HL-60/S4 (cell line): ENCODE data around the gene ARF6.
"Not testable (repeated sequence)": the region's sequence is repeated elsewhere in the genome, so short reads cannot be mapped to it uniquely, and the experiment has no call there.

Experiments used
- in situ Hi-C: fragments of 300-500 bp; cut with MboI; formaldehyde crosslinking; loops from 2 replicates; pipeline ENCODE4 v1.14.3; 2022; ENCODE audit warnings: low sequenced_read_pairs

The ARF6 gene

DNA sequence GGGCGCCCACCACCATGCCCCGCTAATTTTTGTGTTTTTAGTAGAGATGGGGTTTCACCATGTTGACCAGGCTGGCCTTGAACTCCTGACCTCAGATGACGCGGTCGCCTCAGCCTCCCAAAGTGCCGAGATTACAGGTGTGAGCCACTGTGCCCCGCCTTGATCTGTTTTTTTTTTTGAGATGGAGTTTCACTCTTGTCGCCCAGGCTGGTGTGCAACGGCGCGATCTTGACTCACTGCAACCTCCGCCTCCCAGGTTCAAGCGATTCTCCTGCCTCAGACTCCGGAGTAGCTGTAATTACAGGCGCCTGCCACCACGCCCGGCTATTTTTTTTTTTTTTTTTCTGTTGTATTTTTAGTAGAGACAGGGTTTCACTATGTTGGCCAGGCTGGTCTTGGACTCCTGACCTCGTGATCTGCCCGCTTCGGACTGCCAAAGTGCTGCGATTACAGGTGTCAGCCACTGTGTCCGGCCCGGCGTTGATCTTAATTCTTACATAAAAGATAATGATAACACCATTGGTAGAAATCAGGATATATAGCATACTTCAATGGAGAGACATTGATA lies 9.9 kb downstream of the ARF6 start:
- in situ Hi-C loops = not testable (repeated sequence)

- in situ Hi-C loops = no loop called here
These were observed 11.4 kb downstream of the ARF6 start for GRCh38 chr14:49904270-49904669.

GRCh38 chr14:49905989-49906388 lies 13.1 kb downstream of the ARF6 start:
- in situ Hi-C loops = no loop called here

DNA sequence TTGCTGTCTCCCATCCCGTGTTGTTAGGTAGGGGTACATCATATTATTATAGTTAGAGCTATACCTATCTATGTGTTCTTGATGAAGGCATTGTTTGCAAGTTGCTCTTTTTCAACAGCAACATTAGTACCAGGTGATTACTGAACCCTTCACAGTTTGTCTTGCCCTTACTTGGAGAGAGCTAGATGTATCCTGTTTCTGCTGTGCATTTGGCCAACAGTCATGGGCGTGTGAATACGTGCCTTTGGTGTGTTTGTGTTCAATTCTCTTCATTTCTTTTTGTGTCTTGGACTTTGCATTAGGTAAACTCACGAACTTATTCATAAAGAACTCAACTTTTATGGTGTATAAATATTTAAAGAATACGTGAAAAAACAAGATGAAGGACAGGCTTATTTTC lies 14.3 kb downstream of the ARF6 start:
- in situ Hi-C loops = no loop called here

DNA sequence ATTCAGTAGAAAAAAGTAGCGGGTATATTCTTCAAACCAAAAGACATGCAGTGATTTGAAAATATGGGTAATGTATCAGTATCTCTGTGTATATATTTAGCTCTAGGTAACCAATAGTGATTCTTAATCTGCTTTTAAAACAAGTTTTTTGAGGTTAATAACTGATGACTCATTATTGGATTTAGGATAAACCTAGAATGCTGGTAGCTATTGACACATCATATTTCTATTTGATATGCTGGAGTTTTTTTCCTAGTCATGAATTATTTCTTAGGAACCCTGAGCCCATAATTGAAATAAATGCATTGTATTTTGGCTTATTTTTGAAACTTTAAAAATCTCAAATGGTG lies 15.5 kb downstream of the ARF6 start:
- in situ Hi-C loops = no loop called here

- in situ Hi-C loops = no loop called here
These were observed 16.1 kb downstream of the ARF6 start for GRCh38 chr14:49909016-49909415.

DNA sequence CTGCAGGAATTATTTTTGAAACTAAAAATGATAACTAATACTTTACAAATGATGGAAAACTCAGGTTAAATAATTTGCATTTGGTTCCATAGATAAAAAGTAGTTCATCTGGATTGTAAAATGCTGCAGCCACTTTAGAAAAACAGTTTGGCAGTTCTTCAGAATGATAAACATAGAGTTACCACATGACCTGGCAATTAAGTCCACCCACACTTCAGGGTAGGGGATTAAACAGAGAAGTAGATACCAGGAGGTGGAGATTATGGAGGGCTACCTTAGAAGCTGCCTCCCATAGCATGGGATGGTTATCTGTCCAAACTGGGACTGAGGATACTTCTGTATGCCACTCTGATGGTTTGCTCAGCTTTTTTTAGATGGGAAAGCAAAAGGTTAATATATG lies 22.2 kb downstream of the ARF6 start:
- in situ Hi-C loops = no loop called here

DNA sequence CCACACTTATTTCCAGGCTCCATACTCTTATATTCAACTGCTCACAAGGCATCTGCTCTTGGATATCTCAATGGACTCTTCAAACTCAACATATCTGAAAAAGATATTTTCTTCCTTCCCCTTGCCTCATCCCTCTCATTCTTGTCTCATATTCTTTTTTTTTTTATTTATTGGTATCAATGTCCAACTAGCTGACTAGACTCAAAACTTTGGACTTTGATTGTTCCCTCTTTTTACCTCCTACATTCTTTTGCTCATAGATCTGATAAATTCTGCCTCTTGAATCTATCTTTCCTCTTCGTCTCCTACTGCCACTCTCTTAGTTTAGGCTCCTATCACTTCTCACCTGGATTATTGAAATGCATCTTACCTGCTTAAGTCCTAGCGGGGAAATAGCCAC lies 25.8 kb downstream of the ARF6 start:
- in situ Hi-C loops = no loop called here

DNA sequence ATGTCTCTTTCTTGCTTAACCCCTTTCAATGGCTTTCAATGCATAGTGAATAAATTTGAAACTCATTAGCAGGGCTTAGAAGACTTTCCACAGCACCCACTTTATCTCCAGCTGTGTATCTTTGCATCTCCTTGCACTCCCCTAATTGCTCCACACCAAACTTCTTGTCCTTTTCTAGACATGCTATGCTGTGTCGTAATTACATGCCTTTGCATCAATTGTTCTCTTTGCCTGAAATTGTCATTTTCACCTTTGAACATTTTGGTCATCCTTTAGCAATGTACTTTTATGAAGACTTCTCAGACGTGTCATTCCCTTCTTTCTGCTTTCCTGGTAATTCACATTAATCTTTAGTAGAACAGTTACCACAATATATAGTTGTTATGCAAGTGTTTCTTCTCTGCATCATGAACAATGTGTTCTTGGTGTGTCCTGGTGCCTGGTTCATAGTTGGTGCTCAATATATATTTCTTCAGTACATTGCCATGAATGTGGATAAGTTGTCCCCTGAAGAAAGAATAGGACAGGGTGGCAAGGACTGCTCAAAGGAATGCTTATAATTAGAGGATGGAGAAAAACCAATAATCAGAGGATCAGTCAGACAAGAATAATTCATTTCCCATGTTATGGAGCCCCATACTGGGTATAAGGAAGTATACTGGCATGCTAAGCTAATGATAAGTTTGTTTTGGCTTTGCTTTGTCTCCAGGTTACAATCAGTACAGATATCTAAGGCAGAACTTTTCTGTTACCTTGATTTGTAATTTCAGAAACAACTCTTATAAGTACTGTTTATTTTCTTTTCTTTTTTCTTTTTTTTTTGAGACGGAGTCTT lies 27.2 kb downstream of the ARF6 start:
- in situ Hi-C loops = no loop called here

DNA sequence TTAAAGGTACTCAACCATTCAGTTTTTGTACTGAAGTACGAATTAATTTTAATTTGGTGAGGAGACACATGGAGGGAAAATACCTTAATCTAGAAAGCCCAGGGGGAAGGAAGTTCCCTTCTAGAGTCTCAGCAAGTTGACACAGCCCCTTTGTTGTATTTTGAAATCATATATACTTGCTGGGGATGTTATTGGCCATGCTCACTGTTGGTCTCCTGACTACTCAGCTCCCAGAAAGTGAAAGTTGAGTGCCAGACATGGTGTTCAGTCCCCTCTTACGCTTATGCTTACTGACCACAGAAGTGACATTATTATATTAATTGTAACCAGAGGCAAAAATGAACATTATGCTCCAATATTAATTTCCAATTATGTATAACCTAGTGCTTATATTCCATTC lies 28.1 kb downstream of the ARF6 start:
- in situ Hi-C loops = no loop called here

- in situ Hi-C loops = no loop called here
These were observed 28.5 kb downstream of the ARF6 start for GRCh38 chr14:49921401-49921800.

DNA sequence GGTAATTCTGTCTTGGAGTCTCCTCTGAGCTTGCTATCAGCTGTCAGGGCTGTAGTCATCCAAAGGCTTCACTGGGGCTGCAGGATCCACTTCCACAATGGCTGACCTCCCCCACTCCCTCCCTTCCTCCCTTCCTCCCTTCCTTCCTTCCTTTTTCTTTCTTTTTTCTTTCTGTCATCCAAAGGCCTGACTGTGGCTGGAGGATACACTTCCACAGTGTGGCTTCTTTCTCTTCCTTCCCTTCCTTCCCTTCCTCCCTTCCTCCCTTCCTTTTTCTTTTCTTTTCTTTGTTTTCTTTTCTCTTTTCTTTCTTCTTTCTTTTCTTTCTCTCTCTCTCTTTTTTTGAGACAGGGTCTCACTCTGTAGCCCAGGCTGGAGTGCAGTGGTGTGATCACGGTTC lies 30.6 kb downstream of the ARF6 start:
- in situ Hi-C loops = no loop called here

- in situ Hi-C loops = no loop called here
These were observed 31.0 kb downstream of the ARF6 start for GRCh38 chr14:49923881-49924280.

- in situ Hi-C loops = no loop called here
These were observed 32.0 kb downstream of the ARF6 start for GRCh38 chr14:49924852-49925251.

DNA sequence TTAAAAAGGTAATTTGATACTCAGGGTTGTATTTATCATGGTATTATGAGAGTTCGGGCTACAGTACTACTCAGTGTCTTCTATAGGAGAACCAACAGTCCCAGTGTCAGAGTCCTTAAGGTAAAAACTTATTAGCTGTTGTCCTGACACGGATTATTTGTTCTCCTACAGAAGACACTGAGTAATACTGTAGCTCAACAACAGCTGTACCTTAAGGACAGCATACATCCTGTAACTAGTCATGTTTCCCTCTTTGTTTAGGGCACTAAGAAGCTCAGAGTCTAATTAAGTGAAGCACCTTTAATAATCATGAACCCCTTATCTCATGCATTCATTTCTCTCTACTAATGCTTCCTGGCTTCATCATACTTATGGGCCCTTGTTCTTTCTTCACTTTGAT lies 33.9 kb downstream of the ARF6 start:
- in situ Hi-C loops = no loop called here

- in situ Hi-C loops = no loop called here
These were observed 35.1 kb downstream of the ARF6 start for GRCh38 chr14:49928015-49928414.

DNA sequence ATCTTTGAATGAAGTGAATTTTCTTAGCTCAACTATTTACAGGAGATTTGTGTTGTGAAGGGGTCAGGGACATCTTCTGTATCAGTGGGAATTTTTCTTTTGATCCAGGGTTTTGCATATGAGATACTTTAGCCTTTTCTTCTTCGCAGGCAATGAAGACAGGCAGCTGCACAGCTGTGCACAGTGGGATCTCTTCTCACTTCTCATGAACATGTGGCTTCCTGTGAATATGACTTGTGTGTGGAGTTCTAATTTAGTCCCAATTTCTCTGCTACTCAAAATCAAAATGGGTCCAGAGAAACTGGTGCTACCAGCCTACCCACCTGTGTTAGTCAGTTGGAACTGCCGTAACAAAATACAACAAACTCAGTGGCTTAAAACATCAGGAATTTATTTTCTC lies 37.8 kb downstream of the ARF6 start:
- in situ Hi-C loops = no loop called here

DNA sequence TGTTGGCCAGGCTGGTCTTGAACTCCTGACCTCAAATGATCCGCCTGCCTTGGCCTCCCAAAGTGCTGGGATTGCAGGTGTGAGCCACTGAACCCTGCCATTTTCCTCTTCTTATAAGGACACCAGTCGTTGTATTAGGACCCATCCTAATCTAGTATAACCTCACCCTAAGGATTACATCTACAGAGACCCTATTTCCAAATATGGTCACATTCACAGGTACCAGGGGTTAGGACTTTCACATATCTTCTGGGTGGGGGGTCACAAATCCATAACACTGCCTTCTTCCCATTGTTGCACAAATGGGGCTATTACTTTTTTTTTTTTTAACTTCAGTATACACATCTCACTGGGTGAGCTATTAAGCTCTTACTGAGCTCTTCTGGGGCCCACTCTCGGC lies 38.6 kb downstream of the ARF6 start:
- in situ Hi-C loops = no loop called here

- in situ Hi-C loops = no loop called here
These were observed 40.2 kb downstream of the ARF6 start for GRCh38 chr14:49933128-49933527.

GRCh38 chr14:49933704-49934103 lies 40.8 kb downstream of the ARF6 start:
- in situ Hi-C loops = no loop called here

DNA sequence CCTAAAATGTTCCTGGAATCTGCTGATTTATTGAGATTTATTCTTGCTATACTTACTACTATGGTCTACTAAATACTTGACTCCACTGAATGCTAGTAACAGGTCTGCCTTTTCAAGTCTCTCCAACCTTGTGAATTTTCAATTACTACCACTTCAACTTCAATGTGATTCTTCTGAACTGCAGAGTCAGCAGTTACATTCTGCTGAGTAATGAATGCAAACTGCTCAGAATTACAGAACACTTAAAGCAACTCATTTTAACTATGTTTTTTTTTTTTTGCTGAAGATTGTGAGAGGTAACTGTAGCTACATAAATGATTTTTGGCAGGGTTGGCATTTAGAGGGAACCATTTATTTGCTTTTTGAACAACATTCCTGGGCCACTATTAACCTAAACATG lies 41.8 kb downstream of the ARF6 start:
- in situ Hi-C loops = no loop called here

DNA sequence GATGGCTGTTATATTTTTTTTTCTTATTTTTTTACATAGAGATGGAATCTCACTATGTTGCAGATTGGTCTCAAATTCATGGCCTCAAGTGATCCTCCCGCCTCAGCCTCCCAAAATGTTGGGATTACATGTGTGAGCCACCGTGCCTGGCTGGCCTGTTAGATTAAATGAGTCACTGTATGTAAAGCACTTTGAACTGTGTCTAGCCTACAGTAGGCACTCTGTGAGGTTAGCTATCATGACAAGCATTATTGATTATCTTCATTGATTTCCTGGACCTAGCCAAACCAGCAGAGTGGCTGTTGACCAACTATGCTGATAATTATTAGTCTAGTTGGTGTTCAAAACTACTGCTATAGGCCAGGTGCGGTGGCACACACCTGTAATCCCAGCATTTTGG lies 42.6 kb downstream of the ARF6 start:
- in situ Hi-C loops = no loop called here

DNA sequence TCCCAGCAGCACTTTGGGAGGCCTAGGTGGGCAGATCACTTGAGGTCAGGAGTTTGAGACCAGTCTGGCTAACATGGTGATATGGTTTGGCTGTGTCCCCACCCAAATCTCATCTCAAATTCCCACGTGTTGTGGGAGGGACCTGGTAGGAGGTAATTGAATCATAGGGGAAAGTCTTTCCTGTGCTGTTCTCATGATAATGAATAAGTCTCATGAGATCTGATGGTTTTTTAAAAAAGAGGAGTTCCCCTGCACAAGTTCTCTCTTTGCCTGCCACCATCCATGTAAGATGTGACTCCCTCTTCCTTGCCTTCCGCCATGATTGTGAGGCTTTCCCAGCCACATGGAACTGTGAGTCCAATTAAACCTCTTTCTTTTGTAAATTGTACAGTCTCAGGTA lies 43.4 kb downstream of the ARF6 start:
- in situ Hi-C loops = not testable (repeated sequence)
